Neutrophil (primary cell): ENCODE measurements around the gene VLDLR.

Experiments
- H3K27ac ChIP-seq: fragments of 200-600 bp; sonication (generic); 2 replicates; pipeline ENCODE4 v1.5.1; 2016; ENCODE audit warnings: mild to moderate bottlenecking, moderate library complexity
- H3K27me3 ChIP-seq: fragments of 200-600 bp; sonication (generic); 2 replicates; pipeline ENCODE4 v1.6.0; 2016; ENCODE audit warnings: mild to moderate bottlenecking
- H3K36me3 ChIP-seq: fragments of 200-600 bp; sonication (generic); 2 replicates; pipeline ENCODE4 v1.5.1; 2017
- H3K4me1 ChIP-seq, 2 experiments: fragments of 200-600 bp in 1 of 2; sonication (generic) in 1 of 2; 1 replicate in 1 of 2; 2 replicates in 1 of 2; pipeline versions ENCODE4 v1.5.1 to v1.6.1; 2013 to 2016; ENCODE audit warnings: low read depth in 1 of 2, low read length in 1 of 2, mild to moderate bottlenecking in 1 of 2, moderate library complexity in 1 of 2; ENCODE audit not compliant: control insufficient read depth in 1 of 2, insufficient read depth in 1 of 2
- H3K4me3 ChIP-seq, 2 experiments: fragments of 200-600 bp in 1 of 2; sonication (generic) in 1 of 2; 1 replicate in 1 of 2; 2 replicates in 1 of 2; pipeline ENCODE4 v1.5.1; 2013 to 2016; ENCODE audit warnings: low read depth in 1 of 2, low read length in 1 of 2, mild to moderate bottlenecking in 1 of 2, moderate library complexity in 1 of 2
- H3K9me3 ChIP-seq: fragments of 200-600 bp; sonication (generic); 2 replicates; pipeline ENCODE4 v1.5.1; 2016
- CTCF ChIP-seq: fragments of 200-600 bp; sonication (generic); IDR thresholded peaks from 2 replicates; pipeline ENCODE4 v1.5.1; 2016; ENCODE audit warnings: antibody characterized with exemption

VLDLR gene

GRCh38 chr9:2645569-2645968, 24.0 kb downstream of the VLDLR start:
- no peaks in the 10 kb centered on the region for H3K27me3 ChIP-seq
- H3K4me1 ChIP-seq, result no peaks in the 10 kb centered on the region
- H3K4me3 ChIP-seq, result no peak overlapping the region
- H3K9me3 ChIP-seq, result no peaks in the 10 kb centered on the region
- no peak overlapping the region for H3K27ac ChIP-seq
- no peaks in the 10 kb centered on the region for H3K36me3 ChIP-seq
- TF ChIP-seq CTCF, result no peak

GRCh38 chr9:2655411-2655901, 33.9 kb downstream of the VLDLR start:
- Histone ChIP-seq H3K9me3 (no peaks in the 10 kb centered on the region), H3K4me3 (no peak overlapping the region), H3K27me3 (no peaks in the 10 kb centered on the region), H3K27ac (no peak overlapping the region), H3K4me1 (peaks cover 0 to 7% of the 10 kb centered on the region in 2 experiments), H3K36me3 (no peaks in the 10 kb centered on the region)
- no peak for TF ChIP-seq CTCF

- no peaks in the 10 kb centered on the region for H3K9me3 ChIP-seq
- H3K4me3 ChIP-seq, result no peak overlapping the region
- peaks cover 0 to 7% of the 10 kb centered on the region in 2 experiments for H3K4me1 ChIP-seq
- TF ChIP-seq CTCF, result no peak
- H3K27ac ChIP-seq, result no peak overlapping the region
- no peaks in the 10 kb centered on the region for H3K27me3 ChIP-seq
- H3K36me3 ChIP-seq, result no peaks in the 10 kb centered on the region
Measured at GRCh38 chr9:2657427-2657826, 35.8 kb downstream of the VLDLR start.

DNA sequence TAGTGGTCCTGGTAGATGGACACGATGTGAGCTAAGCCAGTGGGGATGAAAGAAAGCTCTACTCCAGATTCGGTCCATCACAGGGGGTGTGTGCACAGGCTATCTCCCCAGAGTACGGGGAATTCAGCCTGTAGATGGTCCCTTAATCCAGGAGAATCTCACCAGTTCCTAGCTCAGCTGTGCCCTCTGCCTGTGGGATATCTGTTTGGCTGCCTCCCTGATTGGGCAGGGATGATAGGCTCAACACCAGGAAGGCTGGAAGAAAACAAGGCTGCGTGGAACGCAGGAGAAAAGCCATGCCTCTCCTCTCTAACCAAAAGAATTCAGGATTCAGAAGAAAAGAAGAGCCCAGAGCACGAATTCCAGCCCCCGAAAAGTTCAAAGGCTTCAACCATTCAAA, 40.9 kb downstream of the VLDLR start:
- TF ChIP-seq CTCF, result no peak
- no peaks in the 10 kb centered on the region for H3K9me3 ChIP-seq
- no peaks in the 10 kb centered on the region for H3K36me3 ChIP-seq
- no peaks in the 10 kb centered on the region for H3K27me3 ChIP-seq
- peaks cover 0 to 3% of the 10 kb centered on the region in 2 experiments for H3K4me1 ChIP-seq
- no peak overlapping the region for H3K4me3 ChIP-seq
- H3K27ac ChIP-seq, result no peak overlapping the region

GRCh38 chr9:2663461-2664173, 42.0 kb downstream of the VLDLR start:
- Histone ChIP-seq H3K27me3 (no peaks in the 10 kb centered on the region), H3K4me3 (no peak overlapping the region), H3K36me3 (no peaks in the 10 kb centered on the region), H3K9me3 (no peaks in the 10 kb centered on the region), H3K4me1 (no peaks in the 10 kb centered on the region), H3K27ac (no peak overlapping the region)
- TF ChIP-seq CTCF, result no peak
